ENCODE measurements around the gene NXF1.

DNA sequence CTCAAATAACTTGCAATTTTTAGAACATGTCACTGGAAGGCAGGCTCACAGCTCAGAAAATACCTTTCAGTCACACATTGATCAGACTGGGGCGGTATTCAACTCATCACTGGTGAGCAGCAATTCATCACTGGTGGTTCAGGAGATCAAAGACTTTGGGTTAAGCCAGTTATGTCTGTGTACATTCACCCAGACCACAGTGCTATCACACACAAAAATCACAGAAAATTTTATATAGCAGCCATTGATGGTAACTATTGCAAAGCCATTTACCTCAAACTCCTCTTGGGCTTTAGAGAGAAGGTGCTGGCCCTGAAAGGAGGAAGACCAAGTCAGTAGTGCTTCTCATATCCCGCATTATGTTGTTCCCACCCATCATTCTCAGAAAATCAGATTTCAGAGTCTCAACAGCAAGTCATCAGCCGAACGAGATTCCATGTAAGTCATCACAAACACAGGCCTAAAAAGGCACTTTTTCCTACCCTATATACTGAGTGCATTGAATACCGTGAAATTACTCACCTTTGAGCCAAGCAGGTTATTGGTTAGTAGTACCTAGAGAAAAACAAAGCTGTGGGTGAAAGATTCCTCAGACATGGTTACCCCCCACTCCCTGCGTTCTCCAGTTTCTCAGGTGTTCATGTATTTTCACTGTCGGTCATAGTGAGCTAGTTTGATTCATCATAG is 48.2 kb upstream of the NXF1 start:
- TF ChIP-seq, protein P1, sequence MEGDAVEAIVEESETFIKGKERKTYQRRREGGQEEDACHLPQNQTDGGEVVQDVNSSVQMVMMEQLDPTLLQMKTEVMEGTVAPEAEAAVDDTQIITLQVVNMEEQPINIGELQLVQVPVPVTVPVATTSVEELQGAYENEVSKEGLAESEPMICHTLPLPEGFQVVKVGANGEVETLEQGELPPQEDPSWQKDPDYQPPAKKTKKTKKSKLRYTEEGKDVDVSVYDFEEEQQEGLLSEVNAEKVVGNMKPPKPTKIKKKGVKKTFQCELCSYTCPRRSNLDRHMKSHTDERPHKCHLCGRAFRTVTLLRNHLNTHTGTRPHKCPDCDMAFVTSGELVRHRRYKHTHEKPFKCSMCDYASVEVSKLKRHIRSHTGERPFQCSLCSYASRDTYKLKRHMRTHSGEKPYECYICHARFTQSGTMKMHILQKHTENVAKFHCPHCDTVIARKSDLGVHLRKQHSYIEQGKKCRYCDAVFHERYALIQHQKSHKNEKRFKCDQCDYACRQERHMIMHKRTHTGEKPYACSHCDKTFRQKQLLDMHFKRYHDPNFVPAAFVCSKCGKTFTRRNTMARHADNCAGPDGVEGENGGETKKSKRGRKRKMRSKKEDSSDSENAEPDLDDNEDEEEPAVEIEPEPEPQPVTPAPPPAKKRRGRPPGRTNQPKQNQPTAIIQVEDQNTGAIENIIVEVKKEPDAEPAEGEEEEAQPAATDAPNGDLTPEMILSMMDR (IDR thresholded peaks at IDR 0.05; ENCODE audit: insufficient read depth, low read length, poor library complexity, severe bottlenecking) = no peak
- no peak for TF ChIP-seq EZH2phosphoT487 (conservative IDR thresholded peaks at IDR 0.05; ENCODE audit: low read length)

Data from SU-DHL-6 (cell line).